Stomach (tissue), 9 donors: ENCODE results near the gene SCRT2. TPM values are rescaled to one million over a fixed set of nuclear protein-coding genes. Genes with fewer than 3 reads are reported as not detected.

ENCODE experiments used
- DNase-seq, 2 donors: peaks; one replicate each; pipeline versions ENCODE4 v3.0.0 to v3.0.0-alpha.2; 2013 to 2019
- H3K27ac ChIP-seq, 5 donors: fragments of 200-600 bp in 4 of 5; sonication (generic) in 4 of 5; one replicate each; pipeline ENCODE4 v1.5.1; 2013 to 2019; ENCODE audit warnings: mild to moderate bottlenecking in 1 of 5, moderate library complexity in 1 of 5
- H3K27me3 ChIP-seq, 3 donors: fragments of 200-600 bp; sonication (generic); one replicate each; pipeline ENCODE4 v1.5.1; 2017 to 2019; ENCODE audit warnings: mixed run types in 1 of 3
- H3K36me3 ChIP-seq, 4 donors: fragments of 200-600 bp; sonication (generic); 1 replicate in 3 of 4; 2 replicates in 1 of 4; pipeline ENCODE4 v1.5.1; 2016 to 2019
- H3K4me1 ChIP-seq, 4 donors: fragments of 200-600 bp; sonication (generic); one replicate each; pipeline ENCODE4 v1.5.1; 2016 to 2019
- H3K4me3 ChIP-seq, 4 donors: fragments of 200-600 bp; sonication (generic) in 3 of 4; one replicate each; pipeline ENCODE4 v1.5.1; 2016 to 2019; ENCODE audit warnings: mild to moderate bottlenecking in 1 of 4
- H3K9me3 ChIP-seq, 4 donors: fragments of 200-600 bp; sonication (generic); one replicate each; pipeline ENCODE4 v1.5.1; 2016 to 2019
- CTCF ChIP-seq, 7 experiments: fragments of 450-650 bp in 4 of 7; fragments of 200-600 bp in 3 of 7; sonication (generic) in 3 of 7; IDR thresholded peaks; one replicate each; pipeline ENCODE4 v1.5.1; 2016 to 2019; ENCODE audit warnings: antibody characterized with exemption in 7 of 7, control low read depth in 2 of 7, mild to moderate bottlenecking in 1 of 7
- EP300 ChIP-seq: sonication (generic); formaldehyde crosslinking; IDR thresholded peaks from one replicate; pipeline ENCODE4 v1.6.1; 2017; ENCODE audit warnings: antibody characterized with exemption
- POLR2A ChIP-seq, 4 donors: fragments of 450-650 bp; IDR thresholded peaks; one replicate each; pipeline ENCODE4 v1.6.1; 2016; ENCODE audit warnings: antibody characterized with exemption in 4 of 4, control low read depth in 2 of 4, mild to moderate bottlenecking in 1 of 4, moderate library complexity in 1 of 4
- POLR2AphosphoS5 ChIP-seq, 3 donors: sonication (generic); formaldehyde crosslinking; IDR thresholded peaks; one replicate each; pipeline ENCODE4 v1.6.1; 2016; ENCODE audit warnings: antibody characterized with exemption in 3 of 3
- WGBS, 5 donors: extraction: QIAGEN DNeasy Blood & Tissue Kit in 3 of 5; methylation state at CpG; one replicate each; pipeline versions ENCODE4 v1.1.5 to v1.1.7; 2013 to 2018; 5-methylcytosine and 5-hydroxymethylcytosine counted together
- intact Hi-C: fragments of 100-400 bp; cut with DNase I; formaldehyde crosslinking; loops from one replicate; pipeline ENCODE4 v1.15.1; 2023; ENCODE audit warnings: low total_unique reads
- polyA plus RNA-seq, 3 donors: library from polyadenylated mRNA; stranded (reverse); fragments of 200-250 nt; gene quantifications; one replicate each; pipeline ENCODE4 v1.2.3, GENCODE V29; 2013
- total RNA-seq, 5 donors: library from RNA; depleted of rRNA; stranded (reverse); fragments of >200 nt; gene quantifications; one replicate each; pipeline versions ENCODE4 v1.1.0 to v1.2.3, GENCODE V29; 2014 to 2016
- donor health status: healthy with polysubstance abuse.
- donor health status: Bipolar disorder and iron deficiency.
- donor health status: healthy.

SCRT2 gene
- total and polyA plus RNA-seq, 8 donors, result not detected

GRCh38 chr20:701401-702129 is 26.0 kb upstream of the SCRT2 start:
- TF ChIP-seq CTCF (IDR thresholded peaks at IDR 0.05) (no peak), EP300 (no peak), POLR2A (IDR thresholded peaks at IDR 0.05) (no peak)
- peaks cover 0 to 41% (median 0%) of the 10 kb centered on the region in 3 donors for H3K27me3 ChIP-seq
- DNase-seq, result peak in 1 of 2 donors; percentile 58
- no peak overlapping the region for H3K27ac ChIP-seq
- no peaks in the 10 kb centered on the region for H3K4me1 ChIP-seq
- 50 to 62% (median 56%) methylated on average over 5 to 6 of the region's 6 CpGs for WGBS, 5 donors
- no peak overlapping the region for H3K4me3 ChIP-seq
- intact Hi-C loops, result no loop called here
- H3K36me3 ChIP-seq, result no peaks in the 10 kb centered on the region
- H3K9me3 ChIP-seq, result no peaks in the 10 kb centered on the region

DNA sequence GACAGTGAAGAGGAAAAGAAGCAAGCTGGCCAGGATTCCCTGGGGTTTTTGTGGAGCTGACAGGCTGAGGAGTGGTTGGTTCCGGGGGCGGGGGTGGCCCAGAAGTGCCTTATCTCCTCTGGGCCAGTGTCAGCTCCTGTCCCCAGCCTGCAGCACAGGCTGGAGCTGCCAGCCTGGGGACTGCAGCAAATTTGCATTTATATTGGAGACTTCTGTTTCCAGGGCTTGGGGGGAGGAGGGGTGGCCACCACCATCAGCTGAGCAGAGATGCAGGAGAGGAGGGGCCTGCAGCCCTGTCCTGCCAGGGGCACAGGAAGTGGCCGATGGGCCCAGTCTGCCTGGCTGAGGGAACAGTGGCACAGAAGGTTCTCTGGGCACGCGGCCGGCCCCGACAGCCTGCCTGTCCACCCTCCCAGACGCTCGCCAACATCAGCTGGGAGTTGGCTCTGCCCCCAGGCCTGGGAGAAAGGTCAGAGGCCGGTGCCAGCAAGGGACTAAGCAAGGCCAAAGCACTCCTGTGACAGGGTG is 24.3 kb upstream of the SCRT2 start:
- H3K27me3 ChIP-seq, result peaks cover 0 to 28% (median 0%) of the 10 kb centered on the region in 3 donors
- H3K36me3 ChIP-seq, result no peaks in the 10 kb centered on the region
- intact Hi-C loops, result no loop called here
- no peak overlapping the region for H3K27ac ChIP-seq
- H3K9me3 ChIP-seq, result no peaks in the 10 kb centered on the region
- no peak overlapping the region for H3K4me3 ChIP-seq
- TF ChIP-seq CTCF (IDR thresholded peaks at IDR 0.05) (no peak), EP300 (no peak), POLR2A (IDR thresholded peaks at IDR 0.05) (no peak), POLR2AphosphoS5 (IDR thresholded peaks at IDR 0.05) (no peak)
- peaks cover 0 to 2% (median 0%) of the 10 kb centered on the region in 4 donors for H3K4me1 ChIP-seq
- 19 to 45% (median 35%) methylated on average over 7 to 10 of the region's 10 CpGs for WGBS, 5 donors
- peak in 1 of 2 donors; percentile 78 for DNase-seq

GRCh38 chr20:699342-699741 is 23.7 kb upstream of the SCRT2 start:
- WGBS, 5 donors, result 50 to 65% (median 65%) methylated on average over 5 to 6 of the region's 6 CpGs

GRCh38 chr20:698276-698675 is 22.7 kb upstream of the SCRT2 start:
- H3K9me3 ChIP-seq, result no peaks in the 10 kb centered on the region
- 62 to 87% (median 80%) methylated on average over 6 of the region's 6 CpGs for WGBS, 5 donors
- H3K4me3 ChIP-seq, result no peak overlapping the region
- no peak for DNase-seq
- intact Hi-C loops, result no loop called here
- H3K27ac ChIP-seq, result no peak overlapping the region
- peaks cover 0 to 26% (median 0%) of the 10 kb centered on the region in 3 donors for H3K27me3 ChIP-seq
- H3K36me3 ChIP-seq, result no peaks in the 10 kb centered on the region
- TF ChIP-seq CTCF (IDR thresholded peaks at IDR 0.05) (no peak), POLR2AphosphoS5 (IDR thresholded peaks at IDR 0.05) (no peak)
- H3K4me1 ChIP-seq, result peaks cover 0 to 6% (median 0%) of the 10 kb centered on the region in 4 donors

More at GRCh38 chr20:699342-699741, 23.7 kb upstream of the SCRT2 start:
- TF ChIP-seq POLR2A (IDR thresholded peaks at IDR 0.05) (no peak), CTCF (IDR thresholded peaks at IDR 0.05) (no peak), POLR2AphosphoS5 (IDR thresholded peaks at IDR 0.05) (no peak), EP300 (no peak)
- H3K27me3 ChIP-seq, result peaks cover 0 to 28% (median 0%) of the 10 kb centered on the region in 3 donors
- H3K36me3 ChIP-seq, result no peaks in the 10 kb centered on the region
- H3K4me1 ChIP-seq, result peaks cover 0 to 6% (median 0%) of the 10 kb centered on the region in 4 donors
- no peak for DNase-seq
- no peak overlapping the region for H3K27ac ChIP-seq
- no peaks in the 10 kb centered on the region for H3K9me3 ChIP-seq
- intact Hi-C loops, result no loop called here
- H3K4me3 ChIP-seq, result no peak overlapping the region
